Mucosa of descending colon (tissue), 3 donors: ENCODE measurements around the gene C2CD4A. TPM values are rescaled to one million over a fixed set of nuclear protein-coding genes. Genes with fewer than 3 reads are reported as not detected.

Experiments used
- ATAC-seq: fragments of 200-7000 bp; cut with Tn5 transposase; one replicate; pipeline ENCODE4 v1.9.1; 2020; ENCODE audit warnings: mild to moderate bottlenecking, moderate library complexity
- DNase-seq, 3 donors: peaks; one replicate each; pipeline ENCODE4 v3.0.0-alpha.2; 2020
- H3K36me3 ChIP-seq: fragments of 200-600 bp; one replicate; pipeline ENCODE4 v1.8.0; 2021; ENCODE audit warnings: low read depth, mild to moderate bottlenecking
- H3K4me1 ChIP-seq: fragments of 200-600 bp; one replicate; pipeline ENCODE4 v1.8.0; 2021; ENCODE audit warnings: low read depth, mild to moderate bottlenecking
- H3K4me3 ChIP-seq: fragments of 200-600 bp; one replicate; pipeline ENCODE4 v1.8.0; 2021; ENCODE audit warnings: mild to moderate bottlenecking
- H3K9me3 ChIP-seq: fragments of 200-600 bp; one replicate; pipeline ENCODE4 v1.8.0; 2021; ENCODE audit warnings: mild to moderate bottlenecking
- CTCF ChIP-seq: fragments of 200-600 bp; IDR thresholded peaks from one replicate; pipeline ENCODE4 v1.8.0; 2022; ENCODE audit warnings: antibody characterized with exemption, mild to moderate bottlenecking
- intact Hi-C, 2 donors: fragments of 100-400 bp; cut with DNase I in 1 of 2; cut with micrococcal nuclease in 1 of 2; formaldehyde crosslinking; loops; one replicate each; pipeline versions ENCODE4 v1.11.0 to v1.11.1; 2022; cut with DNase I, micrococcal nuclease
- total RNA-seq, 3 donors: library from RNA; stranded (reverse); fragmentation: NEBNext Ultra II Directional in 2 of 3; extraction: Animal tissue kit (Norgen Biotek cat#: 25700) in 2 of 3; gene quantifications; one replicate each; pipeline versions ENCODE4 v1.2.1 to v1.2.4, GENCODE V29; 2021 to 2023
- donor health status: DM: no; HTN: no; CAD: no; lungs with moderate emphysema.
- donor health status: DM: no; HTN: no; CAD: no.
- donor health status: DM: no; HTN: yes; CAD: no.

The C2CD4A gene
- total RNA-seq, 3 donors from 2014 or later: 0.28 to 1.9 (median 0.29) TPM

DNA sequence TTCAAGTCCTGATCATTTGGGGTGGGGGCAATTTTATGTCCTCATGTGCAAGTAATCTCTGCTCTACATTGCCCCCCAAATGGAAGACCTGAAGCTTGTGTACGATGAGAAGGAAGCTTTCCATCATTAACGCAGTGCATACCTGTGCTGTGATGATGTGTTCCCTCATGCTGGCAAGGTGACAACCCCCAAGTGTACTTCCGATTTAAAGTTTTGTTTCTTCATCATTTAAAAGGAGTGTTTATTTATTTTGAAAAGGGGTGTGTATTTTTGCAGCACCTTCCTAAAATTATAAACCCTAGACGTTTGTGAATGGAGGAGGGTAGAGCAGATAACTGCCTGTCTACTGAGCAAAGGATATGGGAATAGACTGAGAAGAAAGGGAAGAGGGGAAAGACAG, 45.3 kb downstream of the C2CD4A start:
- TF ChIP-seq CTCF: no peak
- H3K4me3 ChIP-seq: no peak overlapping the region
- no peaks in the 10 kb centered on the region for H3K36me3 ChIP-seq
- H3K4me1 ChIP-seq: peaks cover 18% of the 10 kb centered on the region
- ATAC-seq (no peak), DNase-seq (no peak)
- H3K9me3 ChIP-seq: no peaks in the 10 kb centered on the region
- intact Hi-C loops: no loop called here

- H3K36me3 ChIP-seq: no peaks in the 10 kb centered on the region
Measured at GRCh38 chr15:62112616-62113593, 46.1 kb downstream of the C2CD4A start.

DNA sequence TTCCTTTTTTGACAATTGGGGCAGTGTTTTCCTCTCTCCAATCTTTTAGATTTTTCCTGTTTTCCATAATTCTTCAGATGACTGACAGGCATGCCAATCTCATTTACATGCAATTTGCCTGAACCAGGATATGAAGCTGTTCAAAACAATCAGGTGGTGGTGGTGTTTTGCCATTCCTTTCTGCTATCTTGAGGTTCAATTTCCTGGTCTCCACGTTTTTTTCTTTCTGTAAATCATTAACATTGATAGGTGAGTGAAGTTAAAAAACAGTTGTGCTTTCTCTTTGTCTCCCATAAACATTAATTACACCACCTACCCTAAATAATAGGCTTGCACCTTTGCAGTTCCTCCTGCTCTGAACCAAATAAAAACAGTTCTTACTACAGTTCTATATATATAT, 49.1 kb downstream of the C2CD4A start:
- intact Hi-C loops: no loop called here
- ATAC-seq: peak; percentile 57

More at GRCh38 chr15:62112616-62113593, 46.1 kb downstream of the C2CD4A start:
- H3K4me1 ChIP-seq: peaks cover 21% of the 10 kb centered on the region
- intact Hi-C loops: no loop called here
- H3K4me3 ChIP-seq: no peak overlapping the region
- no peak for DNase-seq
- peak; percentile 86 for ATAC-seq
- no peak for TF ChIP-seq CTCF
- H3K9me3 ChIP-seq: no peaks in the 10 kb centered on the region

DNA sequence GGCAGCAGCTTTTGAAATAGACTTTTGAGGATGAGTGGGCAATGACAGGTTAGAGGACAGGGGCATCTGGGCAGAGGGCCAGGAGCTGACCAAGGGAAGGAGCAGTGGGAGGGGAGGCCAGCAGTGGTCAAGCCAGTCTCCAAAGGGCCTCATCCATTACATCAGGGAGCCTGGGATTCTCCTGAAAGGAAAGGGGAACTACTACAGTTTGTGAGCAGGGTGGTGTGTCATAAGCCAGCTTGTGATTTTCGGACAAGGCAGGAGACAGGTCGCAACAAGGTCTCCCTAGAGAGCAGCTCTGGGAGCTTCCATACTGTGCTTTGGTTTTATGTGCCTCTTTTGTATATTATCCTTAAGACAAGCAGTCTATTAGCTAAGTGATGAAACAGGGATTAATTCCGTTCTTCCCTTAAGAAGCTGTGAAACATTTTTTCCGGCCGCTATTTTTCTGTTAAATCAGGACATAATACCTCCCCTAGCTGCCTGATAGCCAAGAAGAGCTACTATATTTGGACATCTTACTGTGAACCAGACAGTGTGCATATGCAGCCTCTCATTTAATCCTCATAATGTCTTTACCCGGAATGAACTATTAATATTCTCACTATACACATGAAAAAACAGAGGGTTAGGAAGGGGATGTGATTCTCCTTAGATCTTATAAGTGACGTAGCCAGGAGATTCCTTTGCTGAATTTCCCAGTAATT, 51.9 kb downstream of the C2CD4A start:
- no peak for TF ChIP-seq CTCF
- intact Hi-C loops: no loop called here
- H3K36me3 ChIP-seq: no peaks in the 10 kb centered on the region
- no peak for DNase-seq
- H3K9me3 ChIP-seq: no peaks in the 10 kb centered on the region
- no peak for ATAC-seq
- no peak overlapping the region for H3K4me3 ChIP-seq
- H3K4me1 ChIP-seq: peaks cover 31% of the 10 kb centered on the region

More for the DNA sequence above, 49.1 kb downstream of the C2CD4A start:
- no peak for DNase-seq
- no peak for TF ChIP-seq CTCF
- H3K36me3 ChIP-seq: no peaks in the 10 kb centered on the region
- H3K4me1 ChIP-seq: peaks cover 22% of the 10 kb centered on the region
- H3K9me3 ChIP-seq: no peaks in the 10 kb centered on the region
- H3K4me3 ChIP-seq: no peak overlapping the region

DNA sequence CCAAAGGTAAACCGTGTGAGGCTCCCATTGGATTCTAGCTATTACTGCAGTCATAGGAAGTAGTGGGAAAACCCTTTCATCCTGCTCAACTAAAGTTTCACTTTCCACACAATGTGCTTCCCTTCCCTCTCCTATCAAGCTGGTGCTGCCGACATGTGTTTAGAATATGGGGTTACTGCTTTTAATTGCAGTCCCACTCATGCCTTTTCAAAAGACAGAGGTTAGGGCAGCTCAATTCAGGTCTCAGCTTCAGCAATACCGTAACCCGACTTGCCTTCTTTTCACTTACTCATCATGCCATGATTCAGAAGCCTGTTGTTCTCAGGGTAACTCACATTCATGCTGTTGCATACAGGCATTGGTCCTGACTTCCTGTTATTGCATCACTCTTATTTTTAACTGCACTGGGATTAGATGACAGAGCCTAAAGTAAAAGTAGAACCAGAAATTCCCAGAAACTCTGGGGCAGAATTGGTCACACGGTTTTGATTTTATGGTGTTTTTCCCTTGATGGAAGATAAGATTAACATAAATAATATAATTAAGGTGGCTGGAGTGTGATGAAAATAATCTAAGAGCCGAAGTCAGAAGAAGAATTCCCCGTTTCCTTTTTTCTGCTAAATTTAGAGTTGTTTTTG, 52.6 kb downstream of the C2CD4A start:
- ATAC-seq (peak; percentile 82), DNase-seq (no peak)
- H3K9me3 ChIP-seq: no peaks in the 10 kb centered on the region
- intact Hi-C loops: no loop called here
- H3K36me3 ChIP-seq: no peaks in the 10 kb centered on the region
- TF ChIP-seq CTCF: no peak
- H3K4me3 ChIP-seq: no peak overlapping the region
- H3K4me1 ChIP-seq: peaks cover 37% of the 10 kb centered on the region
